ENCODE measurements around the gene NPHP1.

GRCh38 chr2:110106642-110107041 lies 98.2 kb downstream of the NPHP1 start:
- no peak for TF ChIP-seq CTCF (IDR thresholded peaks at IDR 0.05; ENCODE audit: extremely low read depth in 1 of 2, insufficient read depth in 1 of 2, low read depth in 1 of 2, low read length in 2 of 2)
- no peak for TF ChIP-seq POLR2A (IDR thresholded peaks at IDR 0.05; ENCODE audit: low read depth, low read length)
- TF ChIP-seq EZH2 (IDR thresholded peaks at IDR 0.05; ENCODE audit: borderline replicate concordance, low read depth, low read length, severe bottlenecking) = no peak
- TF ChIP-seq MYC (IDR thresholded peaks at IDR 0.05; ENCODE audit: low read depth, low read length) = no peak
